ENCODE data around the gene PAQR4.
A peak's percentile ranks its signal among the peaks of the same experiment; 100 is the strongest.

Gene PAQR4

DNA sequence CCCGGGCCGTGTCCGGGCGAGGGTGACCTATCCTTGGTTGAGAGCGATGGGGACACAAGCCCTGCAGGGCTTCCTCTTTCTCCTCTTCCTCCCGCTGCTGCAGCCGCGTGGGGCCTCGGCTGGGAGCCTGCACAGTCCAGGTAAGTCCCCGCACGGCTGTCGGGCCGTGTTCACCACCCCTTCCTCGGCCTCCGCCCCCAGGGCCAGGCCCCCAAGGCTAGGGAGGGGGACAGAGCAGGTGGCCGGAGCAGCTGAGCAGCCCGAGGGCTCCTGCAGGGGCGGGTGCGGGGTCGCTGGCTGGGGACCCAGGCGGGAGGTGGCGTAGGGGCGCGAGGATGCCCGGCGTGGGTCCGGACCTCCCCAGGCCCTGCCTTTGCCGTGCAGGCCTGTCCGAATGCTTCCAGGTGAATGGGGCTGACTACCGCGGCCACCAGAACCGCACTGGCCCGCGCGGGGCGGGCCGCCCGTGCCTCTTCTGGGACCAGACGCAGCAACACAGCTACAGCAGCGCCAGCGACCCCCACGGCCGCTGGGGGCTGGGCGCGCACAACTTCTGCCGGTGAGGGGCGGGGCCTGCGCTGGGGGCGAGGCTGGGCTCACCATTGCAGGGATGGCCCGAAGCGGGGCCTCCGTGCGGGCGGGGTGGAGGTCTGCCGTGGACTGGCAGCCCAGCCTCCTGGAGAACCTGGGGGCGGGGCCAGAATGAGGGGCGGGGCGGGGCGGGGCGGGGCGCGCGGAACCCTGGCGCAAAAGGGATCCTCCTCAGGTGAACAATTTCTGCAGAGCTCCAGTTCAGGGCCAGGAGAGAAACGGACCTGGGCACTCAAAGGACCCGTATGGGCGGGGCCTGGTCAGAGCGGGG, 4.4 kb upstream of the PAQR4 start:
- no peak for DNase-seq (ENCODE audit: low read depth)

GRCh38 chr16:2966043-2966807, 2.9 kb upstream of the PAQR4 start:
- no peak for DNase-seq (ENCODE audit: low read depth)

GRCh38 chr16:2966808-2967191, 2.3 kb upstream of the PAQR4 start:
- no peak for DNase-seq (ENCODE audit: low read depth)

DNA sequence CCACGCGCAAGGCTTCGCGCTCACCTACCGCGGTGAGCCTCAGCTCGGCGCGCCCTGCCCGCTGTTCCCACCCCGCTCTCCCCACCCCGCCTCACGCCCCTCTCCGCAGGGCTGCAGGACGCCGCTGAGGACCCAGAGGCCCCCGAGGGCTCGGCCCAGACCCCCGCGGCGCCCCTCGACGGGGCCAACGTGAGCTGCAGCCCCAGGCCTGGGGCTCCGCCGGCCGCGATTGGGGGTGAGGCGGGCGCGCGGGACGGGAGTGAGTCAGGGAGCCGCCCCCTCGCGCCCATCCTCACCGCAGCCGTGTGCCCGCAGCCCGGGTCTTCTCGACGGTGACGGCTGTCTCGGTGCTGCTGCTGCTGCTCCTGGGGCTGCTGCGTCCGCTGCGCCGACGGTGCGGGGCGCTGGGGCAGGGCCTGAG, 1.9 kb upstream of the PAQR4 start:
- no peak for DNase-seq (ENCODE audit: low read depth)

DNA sequence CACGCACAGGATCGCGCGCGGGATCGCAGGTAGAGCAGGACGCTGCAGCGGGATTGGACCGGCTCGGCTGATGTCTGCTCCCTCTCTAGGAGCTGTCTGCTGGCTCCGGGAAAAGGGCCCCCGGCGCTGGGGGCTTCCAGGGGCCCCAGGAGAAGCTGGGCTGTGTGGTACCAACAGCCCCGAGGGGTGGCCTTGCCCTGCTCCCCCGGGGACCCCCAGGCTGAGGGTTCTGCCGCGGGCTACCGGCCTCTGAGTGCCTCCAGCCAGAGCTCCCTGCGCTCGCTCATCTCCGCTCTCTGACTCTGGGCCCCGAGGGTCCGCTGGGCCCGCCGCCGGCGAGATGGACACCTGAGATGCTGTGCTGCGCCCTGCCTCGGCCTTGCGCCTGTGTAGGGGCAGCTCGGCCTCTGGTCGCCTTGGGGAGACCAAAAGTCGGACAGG, 1.4 kb upstream of the PAQR4 start:
- DNase-seq (ENCODE audit: low read depth): no peak

GRCh38 chr16:2968368-2968737, 795 bp upstream of the PAQR4 start:
- DNase-seq (ENCODE audit: low read depth): no peak

DNA sequence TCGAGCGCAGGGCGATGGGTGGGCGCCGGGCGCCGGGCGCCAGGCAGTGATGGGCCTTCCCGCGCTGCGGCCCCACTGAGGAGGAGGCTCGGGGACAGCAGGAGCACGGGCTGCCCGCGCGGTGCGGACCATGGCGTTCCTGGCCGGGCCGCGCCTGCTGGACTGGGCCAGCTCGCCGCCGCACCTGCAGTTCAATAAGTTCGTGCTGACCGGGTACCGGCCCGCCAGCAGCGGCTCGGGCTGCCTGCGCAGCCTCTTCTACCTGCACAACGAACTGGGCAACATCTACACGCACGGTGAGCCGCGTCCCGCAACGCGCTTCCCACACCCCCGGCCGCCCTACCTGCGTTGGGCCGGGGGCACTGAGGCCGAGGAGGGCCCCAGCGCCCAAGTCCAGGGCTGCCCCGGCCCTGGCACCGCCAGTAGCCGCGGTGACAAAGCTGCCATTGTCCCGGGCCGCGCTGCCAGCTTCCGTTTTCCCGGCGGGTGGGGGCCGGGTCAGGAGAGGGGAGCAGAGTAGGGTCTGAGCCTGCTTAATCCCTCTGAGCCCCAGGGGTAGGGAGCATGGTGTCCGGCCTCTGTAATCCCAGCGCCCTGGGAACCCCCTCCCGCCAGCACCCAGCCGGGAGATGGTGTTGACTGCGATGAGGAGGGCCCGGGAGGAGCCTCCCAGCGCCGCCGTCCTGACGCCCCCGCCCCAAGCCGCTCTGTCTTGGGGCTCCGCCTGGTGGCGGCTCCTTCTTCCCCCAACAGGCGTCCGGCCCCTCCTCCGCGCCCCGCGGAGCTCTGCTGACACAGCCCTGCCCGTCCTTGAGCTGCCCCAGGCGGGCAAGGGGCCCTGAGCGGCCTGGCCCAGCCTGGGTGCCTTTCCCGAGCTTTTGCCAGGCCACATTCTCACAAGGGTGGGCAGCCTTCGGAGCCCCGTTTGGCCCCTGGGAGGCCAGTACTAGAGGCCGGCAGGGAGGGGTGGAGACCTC, 685 bp downstream of the PAQR4 start:
- peak; percentile 62 for DNase-seq (ENCODE audit: low read depth)

DNA sequence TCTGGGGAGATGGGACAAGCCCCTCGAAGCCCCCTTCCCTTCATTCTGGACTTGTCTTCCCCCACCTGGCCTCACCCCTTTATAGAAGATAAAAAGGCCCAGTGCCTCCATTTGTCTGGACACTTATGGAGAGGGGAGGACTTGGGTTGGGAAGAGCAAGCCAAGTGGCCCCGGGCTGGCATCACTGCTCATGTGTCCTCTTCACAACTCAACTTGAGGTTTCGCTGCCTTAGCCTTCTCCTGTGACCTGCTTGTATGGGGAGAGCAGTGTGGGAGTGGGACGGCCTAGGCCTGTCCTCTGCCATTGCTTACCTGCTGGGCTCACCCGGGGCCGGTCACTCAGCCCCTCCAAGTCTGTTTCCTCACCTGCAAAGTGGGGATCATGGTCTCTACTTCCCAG, 1.4 kb downstream of the PAQR4 start:
- DNase-seq (ENCODE audit: low read depth): no peak

GRCh38 chr16:2971134-2971984, 2.2 kb downstream of the PAQR4 start:
- no peak for DNase-seq (ENCODE audit: low read depth)

GRCh38 chr16:2971985-2972784, 3.0 kb downstream of the PAQR4 start:
- DNase-seq (ENCODE audit: low read depth): no peak

DNA sequence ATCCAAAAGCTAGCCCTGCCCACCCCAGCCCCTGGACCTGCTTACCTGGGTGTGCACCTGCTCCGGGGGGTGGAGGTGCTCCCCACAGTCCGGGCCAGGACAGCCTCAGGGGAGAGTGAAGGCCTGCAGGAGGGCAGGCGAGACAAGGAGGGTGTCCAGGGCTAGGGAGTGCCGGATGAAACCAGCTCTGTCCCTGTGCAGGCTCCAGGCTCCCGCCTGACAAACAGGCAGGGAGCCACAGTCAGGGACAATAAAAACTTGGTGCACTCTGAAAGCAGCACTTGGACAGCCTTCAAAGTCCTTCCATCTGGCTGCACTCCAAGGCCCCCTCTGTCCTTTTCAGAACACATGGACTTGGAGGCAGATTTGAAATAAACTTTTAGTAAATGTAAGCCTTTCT, 3.9 kb downstream of the PAQR4 start:
- no peak for DNase-seq (ENCODE audit: low read depth)

DNA sequence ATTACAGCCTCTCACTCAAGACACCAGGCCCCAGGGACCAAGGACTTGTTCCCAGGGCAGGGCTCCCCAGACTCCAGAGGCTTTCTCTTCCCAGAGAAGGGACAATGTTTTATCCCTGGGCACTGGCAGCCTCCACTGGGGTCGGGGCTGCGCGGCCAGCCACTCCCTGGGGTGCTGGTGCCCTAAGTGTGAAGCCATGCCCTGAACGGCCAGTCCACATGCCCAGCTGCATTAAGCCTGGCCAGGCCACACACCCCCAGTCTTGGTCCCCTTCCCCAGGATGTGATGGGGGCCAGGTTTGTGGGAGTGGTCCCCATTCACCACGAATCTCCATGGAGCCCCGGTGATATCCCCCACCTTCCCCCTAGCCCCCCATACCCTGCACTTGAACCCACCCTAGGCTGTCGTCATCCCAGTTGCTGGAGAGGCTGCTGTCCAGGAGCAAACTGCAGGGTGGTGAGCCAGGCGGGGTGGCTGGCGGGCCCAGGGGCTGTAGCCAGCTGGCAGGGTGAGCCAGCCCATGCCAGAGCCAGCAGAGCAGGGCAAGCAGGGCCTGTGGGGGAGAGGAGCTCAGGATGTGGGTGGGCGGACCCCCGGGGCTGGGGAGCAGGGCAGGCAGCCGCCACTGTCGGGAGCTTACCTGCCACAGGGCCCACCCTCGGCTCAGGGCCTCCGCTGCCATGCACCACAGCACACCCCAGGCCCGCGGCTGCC, 4.6 kb downstream of the PAQR4 start:
- DNase-seq (ENCODE audit: low read depth): no peak

DNA sequence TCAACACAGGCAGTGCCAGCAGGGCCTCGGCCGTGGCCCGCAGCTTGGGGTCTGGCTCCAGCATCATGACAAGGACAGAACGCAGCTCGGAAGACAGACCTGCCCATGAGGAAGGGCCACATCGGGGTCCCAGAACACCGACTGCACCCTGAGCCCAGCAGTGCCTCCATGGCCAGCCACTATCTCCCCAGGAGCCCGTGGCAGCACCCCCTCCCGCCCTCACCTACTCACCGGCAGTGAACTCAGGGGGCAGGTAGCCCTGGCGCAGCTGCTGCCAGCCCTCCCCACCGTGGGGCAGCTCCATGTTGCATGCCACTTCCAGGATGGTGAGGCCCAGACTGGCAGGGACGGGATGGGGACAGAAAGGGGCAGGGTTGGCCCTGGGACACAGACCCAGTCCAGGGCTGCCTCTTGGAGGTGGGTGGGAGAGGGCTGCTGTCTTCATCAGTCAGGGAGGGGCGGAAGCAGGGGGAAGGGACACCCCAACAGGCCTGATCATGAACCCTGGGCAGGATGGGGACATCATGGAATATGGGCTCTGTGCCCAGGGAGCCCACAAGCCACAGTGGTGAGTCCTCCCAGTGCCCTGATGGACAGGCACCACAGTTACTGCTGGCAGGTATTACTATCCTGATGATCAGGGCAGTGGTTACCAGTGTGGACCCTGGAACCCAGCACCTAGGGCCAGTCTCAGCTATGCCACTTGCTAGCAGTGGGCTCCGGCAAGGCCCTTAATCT, 5.3 kb downstream of the PAQR4 start:
- no peak for DNase-seq (ENCODE audit: low read depth)

DNA sequence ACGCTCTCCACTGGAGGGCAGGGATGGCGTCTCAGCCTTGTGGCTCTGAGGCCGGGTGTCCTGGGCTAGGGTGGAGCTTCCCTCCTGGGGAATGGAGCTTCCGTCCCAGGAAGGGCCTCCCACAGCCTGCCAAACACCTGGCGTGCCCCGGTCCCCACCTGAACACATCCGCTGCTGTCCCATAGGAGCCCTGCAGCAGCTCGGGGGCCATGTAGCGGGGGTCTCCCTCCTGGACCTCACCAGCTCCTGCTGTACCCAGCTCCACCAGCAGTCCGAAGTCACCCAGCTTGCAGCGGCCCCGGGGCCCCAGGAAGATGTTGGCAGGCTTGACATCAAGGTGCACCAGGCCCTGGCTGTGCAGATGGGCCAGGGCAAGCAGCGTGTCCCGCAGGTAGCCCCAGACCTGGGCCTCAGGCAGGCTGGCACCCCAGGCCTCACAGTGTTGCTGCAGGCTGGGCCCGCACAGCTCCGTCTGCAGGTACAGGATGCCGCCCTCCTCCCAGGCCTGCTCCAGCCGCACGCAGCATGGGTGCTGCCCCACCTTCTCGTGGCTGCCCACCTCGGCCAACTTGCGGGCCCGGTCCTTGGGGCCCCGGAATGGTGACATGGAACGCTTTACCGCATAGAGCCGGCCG, 6.1 kb downstream of the PAQR4 start:
- DNase-seq (ENCODE audit: low read depth): no peak

DNA sequence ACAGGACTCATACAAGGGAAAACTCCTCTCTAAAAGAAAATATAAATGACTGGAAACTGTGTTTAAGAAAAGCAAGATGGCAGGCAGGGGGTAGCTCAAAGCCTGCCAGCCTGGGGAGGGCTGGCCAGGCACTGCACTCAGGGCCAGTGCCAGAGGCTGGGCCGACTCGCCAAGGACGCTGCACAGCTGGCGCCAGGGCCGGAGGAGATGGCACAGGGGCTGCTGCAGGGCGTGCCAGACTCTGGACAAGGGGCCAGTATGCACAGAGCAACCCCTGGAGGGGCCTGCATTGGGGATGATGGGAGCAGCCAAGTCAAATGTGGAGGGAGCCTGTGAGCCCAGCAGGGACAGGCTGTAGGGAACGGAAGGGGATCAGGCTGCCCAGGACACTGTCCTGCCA, 7.1 kb downstream of the PAQR4 start:
- DNase-seq (ENCODE audit: low read depth): no peak

DNA sequence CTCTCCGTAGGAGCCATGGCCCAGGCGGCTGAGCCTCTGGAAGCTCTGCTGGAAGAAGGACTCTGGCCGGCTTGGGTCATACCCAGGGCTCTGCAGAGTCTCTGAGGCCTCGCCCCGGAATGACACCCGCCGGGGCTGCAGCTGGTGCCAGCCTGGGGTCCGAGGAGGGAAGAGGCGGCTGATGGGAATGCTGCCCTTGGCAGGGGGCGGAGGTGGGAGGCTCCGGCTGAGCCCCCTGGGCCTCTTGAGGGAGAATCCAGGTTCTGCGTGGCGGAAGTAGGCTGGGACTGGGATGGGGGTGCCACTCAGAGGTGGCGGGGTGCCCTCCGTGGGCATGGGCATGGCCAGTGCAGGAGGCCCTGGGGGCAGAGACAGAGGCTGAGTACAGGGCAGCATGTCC, 7.5 kb downstream of the PAQR4 start:
- no peak for DNase-seq (ENCODE audit: low read depth)

- DNase-seq (ENCODE audit: low read depth): no peak
Observed at GRCh38 chr16:2977440-2977839, 8.3 kb downstream of the PAQR4 start.

- DNase-seq (ENCODE audit: low read depth): no peak
Observed at GRCh38 chr16:2979669-2980226, 10.6 kb downstream of the PAQR4 start.
